HG02642 (cell line): Measurements from ENCODE around the gene RAP1GAP.
"Not testable (repeated sequence)": the region's sequence is repeated elsewhere in the genome, so short reads cannot be mapped to it uniquely, and the experiment has no call there.

ENCODE experiments used
- ATAC-seq: cut with Tn5 transposase; IDR thresholded peaks from one replicate; pipeline ENCODE4 v1.9.1; 2021; ENCODE audit warnings: mild to moderate bottlenecking; ENCODE audit not compliant: unreplicated experiment, poor library complexity

The RAP1GAP gene

DNA sequence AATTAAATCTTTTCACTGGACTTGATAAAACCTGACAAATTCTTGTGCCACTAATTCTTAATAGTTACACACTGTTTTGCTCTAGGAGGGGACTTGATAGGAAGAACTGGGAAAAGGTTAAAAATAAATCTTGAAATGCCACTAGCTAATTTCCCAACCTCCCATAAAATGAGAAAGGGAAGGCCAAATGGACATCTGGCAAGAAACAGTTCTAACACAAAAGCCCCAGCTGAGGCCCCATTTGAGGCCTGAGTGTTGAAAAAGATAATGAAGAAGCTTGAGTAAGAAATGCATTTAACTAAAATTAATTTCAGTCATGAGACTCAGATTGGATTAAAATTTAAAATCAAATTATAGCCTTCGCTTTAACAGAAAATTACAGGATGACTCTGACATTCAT lies 11.2 kb upstream of the RAP1GAP start:
- ATAC-seq: no peak

DNA sequence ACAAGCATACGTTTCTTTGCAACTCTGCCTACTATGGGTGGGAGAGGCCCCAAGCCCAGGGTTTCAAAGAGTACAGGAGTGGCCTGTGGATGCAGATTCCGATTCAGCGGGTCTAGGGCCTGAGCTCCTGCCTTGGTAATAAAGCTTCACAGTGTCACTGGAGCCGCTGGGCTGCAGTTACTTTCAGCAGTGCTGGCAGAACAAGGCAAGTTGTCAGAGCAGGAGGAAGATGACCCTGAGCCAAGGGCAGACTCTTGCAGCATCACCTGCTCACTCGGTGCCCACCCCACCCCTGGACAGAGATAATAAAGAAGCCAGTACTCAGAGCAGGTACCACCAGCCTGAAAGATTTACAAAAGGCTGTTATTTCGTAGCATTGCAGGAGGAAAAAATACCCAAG lies 8.0 kb upstream of the RAP1GAP start:
- no peak for ATAC-seq

DNA sequence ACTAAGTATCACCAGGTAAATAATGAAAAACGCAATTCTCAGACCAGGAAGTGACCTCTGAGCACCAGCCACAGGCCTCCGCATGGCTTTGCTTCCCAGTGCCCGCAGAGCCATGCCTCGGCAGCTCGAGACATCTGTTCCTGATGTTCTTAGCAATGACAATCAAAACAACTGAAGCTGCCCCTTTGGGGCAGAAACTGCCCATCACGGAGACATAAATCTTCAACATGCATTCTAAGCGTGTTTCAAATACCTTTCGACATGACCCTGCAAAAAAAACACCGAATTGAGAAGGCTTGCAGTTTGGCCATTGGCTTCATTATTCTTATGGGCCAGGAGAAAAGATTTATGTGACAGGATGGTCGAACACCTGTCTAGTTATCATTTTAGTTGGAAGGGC lies 5.8 kb upstream of the RAP1GAP start:
- ATAC-seq: no peak

DNA sequence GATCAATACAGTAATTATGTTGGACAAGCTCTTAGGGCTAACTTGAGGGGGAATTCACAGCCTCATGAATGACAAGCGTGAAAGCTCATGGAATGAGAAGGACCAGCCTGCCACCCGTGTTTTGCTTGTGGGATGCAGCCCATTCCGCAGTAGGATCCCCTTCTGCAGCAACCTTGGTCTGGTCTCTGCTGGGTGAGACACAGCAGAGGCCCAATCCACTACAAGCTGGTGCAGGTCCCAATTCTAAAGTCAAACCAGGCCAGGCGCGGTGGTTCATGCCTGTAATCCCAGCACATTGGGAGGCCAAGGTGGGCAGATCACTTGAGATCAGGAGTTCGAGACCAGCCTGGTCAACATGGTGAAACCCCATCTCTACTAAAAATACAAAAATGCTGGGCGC lies 4.7 kb upstream of the RAP1GAP start:
- not testable (repeated sequence) for ATAC-seq

DNA sequence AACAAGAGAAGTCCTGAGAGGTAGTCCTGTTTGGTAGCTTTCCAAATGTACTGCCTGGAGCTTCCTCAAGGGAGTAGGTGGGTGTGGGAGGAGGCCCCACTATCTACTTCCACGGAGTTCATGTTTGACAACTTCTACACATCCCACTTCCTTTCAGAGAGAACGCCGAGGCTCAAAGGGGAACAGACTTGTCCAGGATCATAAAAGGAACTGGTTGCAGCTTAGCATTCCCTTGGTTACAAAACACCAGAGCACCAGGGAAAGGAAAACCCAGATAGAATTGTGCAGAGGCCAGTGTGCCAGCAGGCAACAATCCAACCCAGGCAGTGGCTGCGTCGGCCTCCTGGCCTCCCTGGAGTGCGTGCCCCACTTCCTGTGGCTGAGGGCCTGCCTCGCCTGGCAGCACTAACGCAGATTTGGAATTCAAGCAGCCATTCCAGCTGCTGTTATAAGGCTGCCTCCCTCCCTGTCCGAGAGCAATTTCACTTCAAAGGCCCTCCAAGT lies 4.2 kb upstream of the RAP1GAP start:
- ATAC-seq: no peak

DNA sequence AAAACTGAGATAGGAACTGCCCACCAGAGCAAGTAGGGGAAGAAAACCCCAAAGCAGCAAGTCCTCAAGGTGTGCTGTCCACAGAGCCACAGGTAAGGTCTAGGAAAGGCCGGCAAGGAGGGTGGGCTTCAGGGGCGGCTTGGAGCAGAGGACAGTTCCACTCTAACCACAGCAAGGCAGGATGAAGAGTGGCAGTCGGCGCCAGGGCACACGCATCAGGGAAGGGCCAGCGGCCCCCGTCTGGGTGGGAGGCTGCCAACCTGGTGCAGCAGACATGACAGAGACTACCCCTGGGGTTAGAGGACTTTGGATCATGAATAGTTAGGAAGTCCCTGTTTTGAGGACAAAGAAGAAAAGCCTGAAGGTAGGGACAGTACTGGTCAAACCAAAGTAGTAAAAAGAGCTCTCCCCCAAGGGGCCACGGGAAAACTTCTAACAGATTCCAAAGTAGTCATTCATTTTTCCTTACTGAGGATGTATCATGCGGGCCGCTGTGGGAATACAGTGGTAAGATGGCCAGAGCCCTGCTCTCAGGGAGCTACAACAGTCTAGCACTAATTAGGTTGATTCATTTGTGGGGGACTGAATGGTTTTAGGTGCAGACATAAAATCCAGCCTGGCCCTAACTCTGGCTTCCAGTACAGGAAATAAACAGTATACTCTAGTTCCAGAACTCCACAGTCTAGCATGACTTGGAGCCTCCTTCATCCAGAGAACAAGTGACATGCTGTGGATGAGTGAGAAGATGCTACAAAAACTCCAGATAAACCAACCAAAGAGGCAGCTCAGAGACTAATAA lies 3.5 kb upstream of the RAP1GAP start:
- ATAC-seq: no peak

DNA sequence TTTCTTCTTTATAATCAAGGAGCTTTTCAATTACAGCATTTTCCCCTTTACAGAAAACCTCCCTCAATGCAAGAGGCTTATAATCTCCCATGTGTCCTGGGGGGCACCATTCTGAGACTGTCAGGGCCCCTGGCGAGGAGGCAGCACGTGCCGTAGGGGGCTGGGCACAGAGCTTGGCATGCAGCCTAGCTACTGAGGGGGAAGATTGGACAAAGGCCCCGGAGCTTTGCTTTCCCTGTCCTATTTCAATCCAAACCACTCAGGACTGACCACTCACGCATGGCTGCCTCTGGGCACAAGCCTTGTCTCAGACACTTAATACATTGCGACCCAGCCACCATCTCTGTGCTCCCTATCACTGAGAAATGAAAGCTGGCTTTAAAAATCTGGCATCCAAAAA lies 2.8 kb upstream of the RAP1GAP start:
- ATAC-seq: no peak

DNA sequence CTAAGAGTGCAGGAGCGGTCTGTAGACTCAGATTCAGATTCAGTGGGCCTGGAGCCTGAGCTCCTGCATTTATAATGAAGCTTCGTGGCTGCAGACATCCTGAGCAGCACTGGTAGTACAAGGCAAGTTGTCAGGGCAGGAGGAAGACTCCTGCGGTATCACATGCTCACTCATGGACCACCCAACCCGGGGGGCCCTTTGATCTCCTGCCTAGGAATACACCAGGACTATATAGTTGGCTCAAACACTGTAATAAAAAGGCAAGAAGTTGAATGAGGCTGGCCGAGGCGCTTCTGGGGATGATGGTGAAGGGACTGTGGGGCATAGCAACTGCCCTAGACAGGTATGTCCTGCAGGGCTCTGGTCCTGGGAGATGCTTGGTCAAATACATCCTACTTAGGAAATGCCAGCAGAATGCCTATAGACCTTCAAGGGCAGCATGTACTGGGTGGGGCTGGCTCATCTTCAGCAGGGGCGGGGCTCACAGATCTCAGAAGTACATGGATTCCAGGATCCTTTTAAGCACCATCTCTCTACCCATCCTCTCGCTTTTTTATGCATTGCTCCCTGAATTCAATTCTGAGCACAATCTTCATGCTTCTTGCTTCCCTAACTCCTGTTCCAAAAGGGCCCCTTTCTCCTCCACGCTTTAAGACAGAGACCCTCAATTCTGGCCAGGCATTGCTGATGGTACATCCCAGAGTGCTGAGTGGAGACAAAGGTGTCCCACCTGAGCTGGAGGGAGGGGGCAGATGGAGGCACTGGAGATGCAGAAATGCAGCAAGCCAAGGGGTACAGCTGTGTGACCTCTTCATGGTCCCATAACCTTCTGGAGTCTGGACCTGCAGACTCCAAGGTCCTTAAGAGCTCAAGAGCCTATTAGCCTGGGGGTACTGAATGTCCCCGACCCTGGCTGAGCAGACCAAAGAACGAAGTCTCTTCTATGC lies 2.1 kb upstream of the RAP1GAP start:
- ATAC-seq: no peak

DNA sequence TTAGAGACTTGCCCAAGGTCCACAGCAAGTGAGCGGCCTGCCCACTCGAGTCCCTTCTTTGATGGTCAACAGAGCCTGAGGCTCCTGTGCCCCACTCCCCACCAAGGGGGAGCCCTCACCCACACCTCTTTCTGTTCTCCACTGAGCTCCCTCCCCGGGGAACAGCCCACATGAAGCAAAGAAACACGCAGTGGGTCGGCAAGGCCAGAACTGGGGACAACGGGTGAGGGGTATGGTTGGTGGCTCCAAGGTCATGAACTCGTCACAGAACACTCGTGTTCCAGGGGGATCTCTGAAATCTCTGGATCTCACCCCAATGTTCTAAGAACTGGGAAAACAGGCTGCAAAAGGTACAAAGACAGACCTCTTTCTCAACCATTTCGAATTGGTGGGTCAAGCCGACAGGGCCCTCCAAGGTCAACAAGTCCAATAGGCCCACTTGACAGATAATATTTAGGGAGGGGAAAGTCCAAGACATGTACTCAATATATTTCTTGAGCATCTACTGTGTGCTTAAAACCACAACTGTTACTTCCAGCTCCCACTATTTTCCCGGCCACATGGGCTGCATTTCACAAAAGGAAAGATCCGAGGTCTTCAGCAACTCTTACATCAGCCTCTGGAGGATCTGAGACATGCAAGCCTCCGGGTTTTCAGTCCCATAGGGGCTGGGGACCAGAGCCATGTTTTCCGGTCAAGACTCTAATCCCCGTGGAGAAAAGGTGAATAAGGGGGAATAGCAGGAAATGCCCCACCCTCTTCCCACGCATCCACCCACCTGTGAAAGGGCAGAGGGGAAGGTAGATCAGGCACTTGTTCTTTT lies 1.1 kb upstream of the RAP1GAP start:
- ATAC-seq: no peak

DNA sequence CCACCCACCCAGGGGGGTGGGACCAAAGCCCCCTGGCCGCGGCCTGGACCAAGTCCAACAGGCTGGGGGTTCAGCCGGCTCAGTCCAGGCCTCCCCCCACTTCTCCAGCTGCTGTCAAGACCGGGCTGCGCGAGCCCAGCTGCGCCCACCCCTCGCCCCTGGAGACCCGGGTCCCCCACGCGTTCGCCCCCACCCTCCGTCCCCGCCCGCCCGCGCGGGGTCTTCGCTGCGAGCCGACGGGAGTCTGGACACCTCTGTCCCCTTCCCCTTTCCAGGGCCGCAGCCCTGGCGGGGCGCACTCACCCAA lies 253 bp downstream of the RAP1GAP start:
- no peak for ATAC-seq

DNA sequence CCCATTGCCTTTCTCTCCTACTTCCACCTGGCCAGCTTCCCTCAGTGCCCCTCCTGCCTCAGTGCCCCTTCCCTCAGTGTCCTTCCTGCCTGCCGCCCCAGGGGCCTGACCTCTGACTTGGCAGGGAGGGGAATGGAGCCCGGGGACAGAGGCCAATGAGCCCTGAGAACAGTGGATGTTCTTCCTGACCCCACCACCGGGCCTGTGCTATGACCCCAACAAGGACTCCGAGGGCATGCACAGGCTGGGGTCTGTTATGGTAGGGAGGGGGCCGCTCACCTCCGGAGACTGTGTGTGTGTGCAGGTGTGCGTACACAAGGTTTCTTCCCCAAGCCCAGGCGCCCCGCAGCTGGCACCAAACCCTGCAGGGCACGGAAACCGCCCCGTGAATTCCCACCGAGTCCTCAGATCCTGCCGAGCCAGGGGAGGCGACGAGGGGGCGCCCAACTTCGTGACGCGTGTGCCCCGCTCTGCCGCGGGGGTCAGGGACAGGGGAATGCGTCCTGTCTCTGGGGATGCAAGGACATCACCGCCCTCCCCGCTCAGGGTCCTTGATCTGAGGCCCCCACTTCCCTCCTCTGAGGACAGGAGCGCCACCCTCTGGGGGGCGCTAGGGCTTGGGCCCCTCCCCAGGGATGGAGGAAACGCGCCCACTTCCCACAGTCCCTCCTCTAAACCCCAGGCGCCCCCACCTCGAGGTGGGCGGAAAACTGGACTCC lies 766 bp downstream of the RAP1GAP start:
- no peak for ATAC-seq

DNA sequence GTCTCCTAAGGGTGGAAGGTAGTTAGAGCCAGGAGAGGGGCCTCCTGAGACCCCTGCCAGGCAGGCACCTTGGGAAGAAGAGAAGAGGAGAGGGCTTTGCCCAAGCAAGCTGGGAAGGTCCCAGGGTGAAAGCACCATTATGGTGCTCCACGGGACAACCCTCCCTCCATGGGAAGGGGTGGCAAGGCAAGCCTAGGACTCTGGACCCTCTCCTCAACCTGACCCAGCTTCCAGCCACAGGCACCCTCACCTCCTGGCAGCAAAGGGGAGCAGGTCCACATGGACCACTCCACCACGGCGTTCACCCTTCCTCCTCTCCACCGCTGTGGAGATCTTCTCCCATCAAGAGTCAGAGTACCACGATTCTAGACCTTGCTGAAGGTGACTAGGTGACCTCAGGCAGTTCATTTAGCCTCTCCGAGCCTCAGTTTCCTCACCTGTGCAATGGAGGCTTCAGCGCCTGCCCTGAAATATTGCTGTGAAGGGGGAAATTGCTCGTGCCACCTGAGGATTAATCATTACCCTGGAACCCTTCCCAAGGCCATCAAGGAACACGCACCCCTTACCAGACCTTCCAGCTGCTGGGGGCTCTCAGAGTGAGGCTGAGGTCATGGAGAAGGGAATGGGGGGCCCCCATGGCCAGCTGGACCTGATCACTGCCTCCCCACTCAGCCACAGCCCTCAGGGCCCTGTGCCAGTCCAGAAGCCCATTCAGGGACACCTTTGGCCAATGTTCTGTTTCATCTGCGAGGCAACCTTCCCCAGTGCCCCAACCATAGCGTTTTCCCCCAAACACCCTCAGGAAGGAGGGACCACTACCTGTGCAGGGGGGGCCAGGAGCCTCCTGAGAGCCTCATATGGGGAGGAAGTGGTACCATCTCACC lies 1.6 kb downstream of the RAP1GAP start:
- no peak for ATAC-seq

DNA sequence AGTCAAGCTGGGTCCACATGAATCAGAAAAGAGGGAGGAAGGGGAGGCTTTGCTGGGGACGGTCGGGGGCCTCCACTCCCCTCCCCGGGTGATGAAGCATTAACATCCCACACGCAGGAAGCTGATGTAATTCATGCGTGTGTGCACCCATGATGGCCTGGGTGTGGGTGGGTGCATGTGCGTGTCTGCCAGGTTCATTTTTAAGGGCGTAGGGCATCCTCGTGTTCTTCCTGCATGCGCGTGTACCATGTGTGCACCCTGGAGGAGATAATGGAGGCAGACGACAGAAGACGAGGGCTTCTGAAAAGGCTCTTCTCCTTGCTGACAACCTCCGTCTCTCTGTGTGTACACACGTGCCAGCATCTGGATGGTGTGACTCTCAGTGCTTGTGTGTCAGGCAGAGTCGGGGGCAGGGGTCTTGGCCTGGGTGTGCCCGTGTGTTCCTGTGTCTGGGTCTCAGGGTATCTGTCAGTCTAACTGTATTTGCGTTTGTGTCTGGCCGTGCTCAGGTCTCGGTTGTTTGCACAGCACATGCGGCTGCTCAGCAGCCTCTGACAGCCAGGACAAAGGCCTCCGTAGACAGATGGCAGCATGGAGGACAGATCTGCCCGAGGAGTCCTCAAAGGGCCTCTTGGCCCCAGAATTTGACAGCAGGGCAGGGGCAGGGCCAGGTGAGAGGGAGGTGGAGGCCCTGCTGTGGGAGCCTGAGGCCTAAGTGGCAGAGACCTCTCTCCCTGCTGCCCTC lies 2.4 kb downstream of the RAP1GAP start:
- no peak for ATAC-seq

DNA sequence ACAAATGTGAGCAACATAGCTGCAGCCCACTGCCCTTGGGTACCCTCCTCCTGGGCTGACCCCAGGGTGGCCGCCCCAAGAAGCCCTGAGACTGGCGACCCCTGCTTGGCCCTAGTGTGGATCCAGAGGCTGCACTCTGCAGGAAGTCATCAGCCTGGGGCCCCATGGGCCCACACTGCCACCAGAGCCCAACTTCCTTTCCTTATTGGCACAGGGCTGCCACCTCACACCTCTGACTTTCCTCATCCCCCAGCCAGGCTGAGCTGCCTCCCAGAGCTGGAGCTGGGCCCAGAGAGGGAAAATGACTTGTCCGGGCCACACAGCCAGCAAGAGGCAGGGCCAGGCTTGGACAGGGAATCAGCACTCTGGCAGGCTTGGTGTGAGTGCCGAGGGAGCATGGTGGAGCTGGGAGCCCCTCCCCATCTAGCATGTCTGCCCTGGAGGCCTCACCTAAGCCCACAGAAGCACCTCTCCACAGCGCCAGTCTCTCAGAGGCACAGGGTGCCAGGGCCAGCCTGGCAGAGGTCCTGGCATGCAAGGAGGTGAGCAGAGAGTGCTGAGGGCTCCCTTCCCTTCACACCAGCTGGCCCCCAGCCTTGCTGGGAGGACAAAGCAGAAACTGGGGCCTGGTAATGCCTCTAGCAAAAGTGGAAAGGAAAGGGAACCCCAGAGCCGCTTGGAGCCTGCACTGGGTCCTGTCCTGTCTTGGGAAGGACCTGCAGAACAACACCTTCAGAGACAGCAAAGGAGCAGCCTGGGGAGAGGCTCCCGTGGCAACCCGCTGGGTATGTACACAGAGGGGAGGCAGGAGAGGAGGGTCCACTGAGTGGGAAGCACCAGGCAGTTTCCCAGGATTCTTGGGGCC lies 3.2 kb downstream of the RAP1GAP start:
- no peak for ATAC-seq

DNA sequence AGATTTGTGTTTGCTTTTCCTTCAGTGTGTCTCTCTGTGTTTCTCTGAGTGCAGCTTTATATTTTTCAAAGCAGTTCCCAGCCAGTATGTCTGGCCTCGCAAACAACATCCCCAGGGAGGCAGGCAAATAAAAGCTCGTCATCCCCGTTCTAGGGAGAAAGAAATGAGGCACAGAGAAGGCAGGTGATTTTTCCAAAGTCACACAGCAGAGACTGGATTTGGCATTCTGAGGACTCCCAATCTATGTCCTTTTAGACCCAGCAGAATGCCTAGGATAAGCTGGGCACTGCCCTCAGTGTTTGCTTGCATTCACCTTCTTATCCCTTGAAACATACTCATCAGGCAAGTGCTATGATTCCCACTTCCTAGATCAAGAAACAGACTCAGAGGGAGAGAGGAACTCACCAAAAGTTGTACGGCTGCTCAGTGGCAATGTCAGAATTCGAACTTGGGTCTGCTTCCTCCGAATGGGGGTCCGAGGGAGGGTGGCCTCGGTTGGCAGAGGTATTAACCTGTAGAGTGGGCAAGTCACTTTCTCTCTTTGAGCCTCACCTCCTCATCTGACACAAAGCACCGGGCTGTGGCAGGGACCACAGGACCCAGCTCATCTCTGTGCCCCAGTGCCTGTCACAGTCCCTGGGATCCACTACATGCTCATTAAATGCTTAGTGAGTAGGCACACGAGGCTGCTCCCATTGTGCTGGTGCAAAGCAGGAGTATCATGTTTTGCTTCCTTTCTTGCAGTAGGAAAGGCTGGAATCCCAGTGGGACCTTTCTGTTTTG lies 4.2 kb downstream of the RAP1GAP start:
- ATAC-seq: no peak

DNA sequence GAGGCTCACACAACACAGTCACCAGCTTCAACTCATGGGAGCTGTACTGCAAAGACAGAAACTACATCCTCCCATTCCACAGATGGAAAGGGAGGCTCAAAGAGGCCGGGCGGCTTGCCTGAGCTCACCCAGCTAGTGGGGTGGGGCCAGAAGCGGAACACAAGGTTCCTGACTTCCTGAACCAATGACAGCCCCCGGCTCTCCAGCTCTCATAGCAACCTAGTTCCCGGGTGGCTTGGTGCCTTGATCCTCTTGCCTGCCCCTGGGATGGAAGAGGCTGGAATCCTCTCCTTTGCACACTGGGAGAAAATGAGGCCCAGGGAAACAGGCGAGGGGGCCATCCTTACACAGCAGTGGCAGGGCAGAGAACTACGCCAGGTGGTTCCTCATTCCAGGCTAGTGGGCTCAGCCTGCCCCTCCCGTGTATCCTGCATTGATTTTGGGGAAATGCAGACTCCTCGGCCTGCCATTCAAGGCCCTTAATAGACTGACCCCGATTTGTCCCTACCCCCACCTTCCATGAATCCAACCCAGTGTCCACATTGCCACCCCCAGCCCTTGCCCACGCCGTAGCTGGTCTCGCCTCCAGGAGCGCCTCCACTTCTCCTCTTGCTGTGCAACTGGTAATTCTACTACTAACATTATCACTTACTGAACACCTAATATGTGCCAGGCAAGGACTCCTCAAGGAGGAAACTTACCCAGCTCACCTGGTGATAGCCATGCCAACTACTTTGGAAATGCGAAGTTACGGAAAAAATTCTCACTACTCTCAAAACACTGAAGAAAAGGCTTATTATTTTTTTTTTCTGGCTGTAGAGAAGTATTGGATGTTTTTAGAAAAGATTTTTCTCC lies 5.0 kb downstream of the RAP1GAP start:
- no peak for ATAC-seq
